GM03348 (cell line): ENCODE measurements around the gene PNLIPRP2.

ENCODE experiments used
- DNase-seq: peaks from one replicate; pipeline ENCODE4 v3.0.0; 2012; ENCODE audit warnings: low spot score

Gene PNLIPRP2

DNA sequence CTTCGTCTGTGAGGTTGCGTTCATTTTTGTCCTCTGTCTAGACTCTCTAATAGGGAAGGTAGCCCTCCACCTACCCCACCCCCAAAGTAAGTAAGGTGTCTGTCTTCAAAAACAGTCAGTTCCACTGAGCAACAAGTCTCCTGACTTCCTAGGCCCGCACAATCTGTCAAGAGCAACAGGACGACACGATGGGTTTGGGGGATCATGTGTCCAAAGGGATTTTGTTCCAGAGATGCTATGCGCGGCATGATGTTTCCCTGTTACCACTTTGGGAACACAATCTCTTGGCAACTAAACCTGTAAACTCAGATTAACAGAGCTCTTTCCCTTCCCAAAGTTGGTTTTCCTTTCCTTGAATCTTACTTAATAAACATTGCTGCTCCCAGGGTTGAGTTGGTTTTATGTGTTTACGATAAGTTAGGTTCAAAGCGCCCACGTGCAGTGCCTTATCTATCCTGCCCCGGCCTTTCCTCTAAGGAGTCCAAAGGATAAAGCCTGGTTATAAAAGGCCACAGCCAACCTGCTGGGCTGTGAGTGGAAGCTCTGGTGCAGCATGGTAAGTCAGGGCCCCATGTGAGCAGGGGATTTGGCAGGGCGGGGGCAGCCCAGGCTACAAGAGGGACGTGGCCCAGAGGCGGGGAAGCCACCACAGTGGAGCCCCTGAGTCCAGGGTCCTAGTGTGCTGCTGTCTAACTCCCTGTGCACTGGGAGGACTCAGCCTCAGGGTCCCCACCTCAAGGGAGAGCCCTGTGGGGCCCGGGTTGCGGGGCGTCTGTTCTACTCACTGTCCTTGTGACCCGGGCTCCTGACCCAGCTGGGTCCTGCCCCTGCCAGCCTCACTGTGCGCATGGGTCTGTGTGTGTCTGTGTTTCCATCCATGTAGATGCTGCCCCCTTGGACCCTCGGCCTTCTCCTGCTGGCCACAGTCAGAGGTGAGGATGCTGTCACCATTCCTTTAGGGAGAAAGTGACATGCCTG is at the start of gene PNLIPRP2:
TSS of gene PNLIPRP2 (plus strand) at position 531 of the 978 bp plus-strand sequence.
- no peak for DNase-seq

DNA sequence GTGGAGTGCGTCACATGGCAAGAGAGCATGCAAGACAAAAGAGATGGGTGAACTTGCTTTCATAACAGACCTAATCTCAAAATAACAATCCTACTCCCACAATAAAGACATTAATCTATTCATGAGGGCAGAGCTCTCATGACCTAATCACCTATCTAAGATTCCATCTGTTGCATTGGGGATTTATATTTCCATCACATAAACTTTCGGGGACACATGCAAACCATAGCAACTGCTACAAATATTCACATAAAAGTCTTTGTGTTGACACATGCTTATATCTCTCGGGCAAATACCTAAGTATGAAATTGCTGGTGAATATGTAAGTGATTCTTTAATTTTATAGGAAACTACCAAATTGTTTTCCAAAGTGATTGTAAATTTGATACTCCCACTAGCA is 46.0 kb upstream of the PNLIPRP2 start:
- DNase-seq: no peak

DNA sequence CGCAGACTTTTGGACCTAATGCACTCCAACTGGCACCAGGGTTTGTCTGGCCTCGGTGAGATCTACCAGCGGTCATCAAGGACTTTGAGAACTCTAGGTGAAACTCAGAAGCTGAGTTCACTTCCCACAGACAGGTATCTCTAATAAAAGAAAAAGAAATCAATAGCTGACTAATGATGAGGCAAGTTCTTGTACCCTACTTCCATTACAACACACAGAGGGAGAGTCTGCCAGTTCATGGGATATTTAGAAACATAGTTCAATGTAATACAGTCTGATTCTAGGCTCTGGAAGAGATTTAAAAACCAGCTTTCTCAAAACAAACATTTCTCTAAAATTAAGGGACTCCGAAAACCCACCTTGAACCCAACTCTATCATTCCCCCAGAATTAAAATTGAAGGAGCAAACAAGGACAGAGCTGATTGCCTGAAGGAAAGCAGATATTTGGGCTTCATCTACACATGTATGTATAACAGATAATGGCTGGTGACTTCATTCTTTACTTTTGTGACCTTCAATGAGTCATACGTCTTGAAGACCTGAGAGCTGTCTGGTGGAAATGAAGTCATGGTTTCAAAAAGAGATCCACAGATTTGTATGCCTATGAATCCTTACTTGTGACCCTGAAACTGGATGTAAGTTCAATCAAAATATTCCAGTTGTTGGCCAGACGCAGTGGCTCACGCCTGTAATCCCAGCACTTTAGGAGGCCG is 32.7 kb upstream of the PNLIPRP2 start:
- DNase-seq: no peak

DNA sequence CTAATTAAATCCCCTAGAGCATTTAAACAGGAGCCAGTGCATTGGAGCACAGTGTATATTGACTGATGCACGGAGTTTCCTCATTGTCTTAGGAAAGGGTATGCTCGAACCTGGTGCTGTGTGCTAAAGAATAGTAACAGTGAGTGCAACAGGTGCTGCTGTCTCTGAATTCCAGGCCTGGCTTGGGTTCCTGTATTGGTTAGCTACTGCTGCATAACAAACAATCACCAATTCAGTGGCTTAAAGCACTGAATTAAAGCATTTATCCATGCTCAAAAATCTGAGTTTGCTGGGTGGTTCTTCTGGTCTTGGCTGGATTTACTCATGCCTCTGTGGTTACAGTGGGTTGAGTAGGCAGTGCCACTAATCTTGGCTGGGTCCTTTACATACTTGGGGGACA is 31.8 kb upstream of the PNLIPRP2 start:
- no peak for DNase-seq

DNA sequence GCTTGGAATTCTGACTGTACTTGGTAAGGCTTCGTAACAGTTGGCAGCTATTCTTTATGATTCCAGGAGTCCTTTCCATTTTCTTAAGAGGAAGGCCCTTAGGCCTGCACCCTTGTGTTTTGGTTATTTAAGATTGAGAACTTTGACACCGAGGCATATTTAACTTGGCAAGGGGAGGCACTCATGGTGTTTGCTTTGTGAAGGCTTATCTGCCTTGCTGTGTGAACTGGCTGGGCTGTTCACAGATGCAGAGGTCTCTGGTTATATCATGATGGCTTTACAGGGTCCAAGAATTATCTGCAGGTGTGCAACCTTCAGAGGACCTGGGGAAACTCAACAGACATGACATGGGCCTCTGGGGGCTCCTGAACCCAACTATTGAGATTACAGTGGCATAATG is 30.8 kb upstream of the PNLIPRP2 start:
- DNase-seq: no peak

DNA sequence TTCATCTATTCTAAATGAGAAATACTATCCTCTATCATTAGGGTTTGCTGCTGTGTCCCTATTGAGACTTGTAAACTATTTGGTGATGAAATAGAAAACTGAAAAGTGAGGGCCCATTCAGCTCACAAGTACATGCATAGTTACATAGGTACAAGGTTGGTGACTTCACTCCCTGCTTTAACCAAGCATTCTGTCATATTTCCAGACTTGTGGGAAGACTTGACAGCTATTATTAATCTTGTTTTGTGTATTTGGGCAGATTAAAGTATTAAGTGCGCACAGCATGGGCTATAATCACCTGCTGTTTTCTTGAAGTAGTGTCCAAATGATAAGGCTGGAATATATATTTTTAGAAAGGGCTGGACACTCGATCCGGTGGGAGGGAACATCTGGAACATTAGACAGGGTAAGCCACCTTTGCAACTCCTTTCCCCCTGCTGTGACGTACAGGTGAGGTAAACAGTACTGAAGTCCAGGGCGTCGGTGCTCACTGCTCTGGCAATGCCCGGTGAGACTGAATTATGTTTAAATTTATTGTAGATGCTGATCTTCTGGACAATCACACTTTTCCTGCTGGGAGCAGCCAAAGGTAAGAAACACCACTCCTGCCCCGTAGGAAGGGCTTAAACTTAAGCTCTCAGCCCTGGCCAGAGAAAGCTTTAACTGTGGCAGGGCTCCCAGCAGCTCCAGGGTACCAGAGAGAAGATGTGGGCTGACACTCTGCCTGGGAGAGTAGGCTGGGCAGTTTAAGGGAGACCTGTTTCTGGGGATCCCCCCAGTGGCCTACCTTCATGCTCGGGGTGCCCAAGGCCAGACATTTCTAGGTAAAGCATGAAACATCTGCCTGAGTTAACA is 29.9 kb upstream of the PNLIPRP2 start, which contains the start of gene PNLIPRP1:
TSS of gene PNLIPRP1 (plus strand) at position 370 of the 855 bp plus-strand sequence. CDS start at position 541, 171 bp downstream.
- DNase-seq: no peak

DNA sequence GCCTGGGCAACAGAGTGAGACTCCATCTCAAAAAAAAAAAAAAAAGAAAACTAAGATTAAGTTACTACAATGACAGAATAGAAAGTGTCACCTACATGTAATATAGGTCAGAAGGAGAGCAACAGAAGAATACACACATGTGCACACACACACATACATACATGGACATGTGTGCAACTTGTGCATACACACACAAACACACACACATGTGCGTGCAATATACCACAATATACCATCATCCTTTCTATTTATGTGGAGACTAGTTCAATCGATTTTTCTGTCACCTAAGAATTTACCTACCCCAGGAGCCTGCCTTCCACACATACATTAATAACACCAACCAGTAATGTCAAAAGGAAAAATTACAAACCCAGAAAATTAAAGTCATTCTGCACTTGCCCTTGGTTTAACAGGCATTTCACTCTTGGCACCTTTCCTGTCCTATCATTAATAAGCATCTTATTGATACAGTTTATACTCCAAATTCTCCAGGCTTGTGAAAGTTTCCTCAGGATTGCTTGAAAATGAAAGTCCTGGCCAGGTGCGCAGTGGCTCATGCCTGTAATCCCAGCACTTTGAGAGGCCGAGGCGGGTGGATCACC is 27.5 kb upstream of the PNLIPRP2 start:
- DNase-seq: no peak

DNA sequence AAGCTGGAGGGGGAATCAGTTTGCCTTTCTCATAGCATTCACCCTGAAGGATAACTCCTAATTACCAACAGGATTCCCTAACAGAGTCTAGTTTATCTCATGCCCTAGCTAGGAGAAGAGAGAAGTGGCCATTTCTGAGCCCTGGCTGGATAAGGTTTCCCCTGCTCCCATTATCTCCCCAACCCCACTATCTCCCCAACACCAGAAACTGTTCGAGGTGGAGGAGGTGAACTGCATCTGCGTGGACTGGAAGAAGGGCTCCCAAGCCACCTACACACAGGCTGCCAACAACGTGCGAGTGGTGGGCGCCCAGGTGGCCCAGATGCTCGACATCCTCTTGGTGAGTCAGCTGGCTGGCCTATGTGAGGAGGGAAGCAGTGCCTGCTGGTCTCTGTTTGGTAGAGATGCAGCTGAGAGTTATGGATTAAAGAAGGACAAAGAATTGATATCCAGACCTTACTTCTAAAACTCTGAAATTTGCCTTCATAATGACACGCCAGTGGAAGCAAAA is 26.2 kb upstream of the PNLIPRP2 start:
- no peak for DNase-seq

DNA sequence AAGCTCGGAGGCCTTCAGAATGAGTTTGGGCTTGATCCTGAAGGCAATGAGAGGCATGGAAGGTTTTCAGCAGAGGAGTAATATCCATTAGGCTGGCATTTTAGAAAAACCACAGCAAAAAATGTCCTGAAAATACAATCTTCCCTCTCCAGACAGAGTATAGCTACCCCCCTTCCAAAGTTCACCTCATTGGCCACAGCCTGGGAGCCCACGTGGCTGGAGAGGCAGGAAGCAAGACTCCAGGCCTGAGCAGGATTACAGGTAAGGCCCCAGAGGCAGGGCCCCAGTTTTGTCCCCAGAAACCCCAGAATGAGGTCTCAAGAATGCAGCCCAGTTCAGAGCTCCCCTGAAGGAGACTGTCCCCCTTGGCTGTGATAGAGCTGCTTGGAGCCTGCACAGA is 24.7 kb upstream of the PNLIPRP2 start:
- DNase-seq: no peak

DNA sequence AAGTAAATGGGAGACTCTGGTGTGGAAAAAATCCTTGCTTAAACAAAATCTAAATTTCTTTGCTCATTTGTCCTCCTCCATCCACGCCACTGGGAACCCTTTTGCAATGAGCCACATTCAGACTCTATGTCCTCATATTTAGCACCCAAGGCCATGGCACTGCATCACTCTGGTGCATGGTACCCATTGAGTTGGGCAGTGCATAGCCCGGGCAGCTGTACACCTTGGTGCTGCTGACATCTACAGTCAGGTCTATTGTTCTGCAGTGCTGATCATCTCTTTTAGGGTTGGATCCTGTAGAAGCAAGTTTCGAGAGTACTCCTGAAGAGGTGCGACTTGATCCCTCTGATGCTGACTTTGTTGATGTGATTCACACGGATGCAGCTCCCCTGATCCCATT is 23.2 kb upstream of the PNLIPRP2 start:
- no peak for DNase-seq

DNA sequence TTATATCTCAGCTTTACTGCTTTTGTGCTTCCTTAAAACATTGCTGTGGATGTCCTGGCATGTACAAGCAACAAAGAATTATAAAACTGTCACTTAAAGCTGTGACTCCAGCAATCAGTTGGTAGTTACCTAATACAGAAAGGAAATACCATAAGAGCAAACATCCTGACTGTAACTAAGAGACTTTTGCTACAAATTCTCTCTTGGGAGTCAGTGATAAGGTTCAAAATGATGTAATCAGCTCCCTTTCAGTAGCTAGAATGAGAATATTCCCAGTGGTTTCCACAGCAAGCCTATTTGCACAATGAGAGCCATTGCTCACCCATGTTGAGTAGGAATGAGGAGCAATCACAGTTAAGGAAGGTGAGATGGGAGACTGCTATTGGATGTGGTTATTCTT is 22.4 kb upstream of the PNLIPRP2 start:
- DNase-seq: no peak

DNA sequence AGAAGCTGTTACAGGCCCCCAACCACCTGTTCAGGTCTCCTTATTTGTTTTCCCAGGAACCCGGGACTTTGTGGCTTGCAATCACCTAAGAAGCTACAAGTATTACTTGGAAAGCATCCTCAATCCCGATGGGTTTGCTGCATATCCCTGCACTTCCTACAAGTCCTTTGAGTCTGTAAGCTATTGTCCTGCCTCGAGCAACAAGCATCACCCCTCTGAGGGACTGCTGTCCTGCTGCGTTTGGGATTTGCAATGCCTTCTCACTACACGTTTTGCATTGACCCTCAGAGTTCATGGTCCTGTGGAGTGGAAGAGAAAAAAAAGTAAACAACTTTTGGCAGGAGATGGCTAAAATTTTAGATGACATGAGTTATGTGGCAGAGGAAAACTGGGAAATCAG is 20.8 kb upstream of the PNLIPRP2 start:
- no peak for DNase-seq

DNA sequence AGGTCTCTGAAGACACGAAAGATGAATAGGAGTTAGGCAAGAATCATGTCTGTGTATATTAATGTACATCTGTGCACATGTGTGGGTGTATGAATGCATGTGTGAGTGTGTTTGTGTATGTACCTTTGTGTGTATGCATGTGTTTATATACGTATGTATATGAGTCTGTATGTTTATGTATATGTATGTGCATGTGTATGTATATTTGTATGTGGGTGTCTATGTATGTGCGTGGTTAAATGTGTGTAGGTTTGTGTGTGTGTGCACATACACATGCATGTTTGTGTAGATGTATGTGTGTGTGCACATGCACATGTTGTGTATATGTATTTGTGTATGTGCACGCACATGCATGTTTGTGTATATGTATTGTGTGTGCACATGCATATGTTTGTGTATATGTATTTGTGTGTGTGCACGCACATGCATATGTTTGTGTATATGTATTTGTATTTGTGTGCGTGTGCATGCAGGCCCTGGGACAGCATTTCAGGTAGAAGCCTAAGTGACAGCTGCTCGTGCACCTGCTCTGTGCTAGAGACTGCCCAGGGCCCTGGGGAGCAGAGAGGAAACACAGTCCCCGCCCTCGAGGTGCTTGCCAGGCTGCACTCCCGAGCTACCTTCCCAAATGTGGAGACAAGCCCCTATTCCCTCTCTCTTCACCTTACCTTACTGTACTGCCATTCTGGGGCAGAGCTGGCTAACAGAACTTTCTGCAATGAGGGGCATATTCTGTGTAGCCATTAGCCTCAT is 17.9 kb upstream of the PNLIPRP2 start:
- no peak for DNase-seq

DNA sequence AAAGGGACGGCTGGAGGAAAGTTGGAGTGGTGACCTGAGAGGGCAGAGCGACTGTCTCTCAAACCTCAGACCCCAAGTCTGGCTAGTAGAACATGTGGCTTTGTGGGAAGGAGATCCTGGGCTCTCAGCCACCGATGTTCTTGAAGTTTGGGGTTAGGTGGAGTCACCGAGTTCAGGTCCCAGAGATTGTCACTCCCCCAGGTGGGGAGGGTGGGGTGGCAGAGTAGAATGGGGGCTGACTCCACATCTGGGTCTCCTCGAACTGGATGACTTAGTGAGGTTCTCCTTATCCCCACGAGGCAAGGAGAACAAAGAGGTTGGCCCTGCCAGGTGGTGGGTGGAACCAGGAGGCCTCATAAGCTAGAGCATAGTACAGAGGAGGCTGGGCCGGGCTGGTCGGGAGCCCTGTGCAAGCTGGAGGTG is 14.7 kb upstream of the PNLIPRP2 start:
- DNase-seq: no peak

DNA sequence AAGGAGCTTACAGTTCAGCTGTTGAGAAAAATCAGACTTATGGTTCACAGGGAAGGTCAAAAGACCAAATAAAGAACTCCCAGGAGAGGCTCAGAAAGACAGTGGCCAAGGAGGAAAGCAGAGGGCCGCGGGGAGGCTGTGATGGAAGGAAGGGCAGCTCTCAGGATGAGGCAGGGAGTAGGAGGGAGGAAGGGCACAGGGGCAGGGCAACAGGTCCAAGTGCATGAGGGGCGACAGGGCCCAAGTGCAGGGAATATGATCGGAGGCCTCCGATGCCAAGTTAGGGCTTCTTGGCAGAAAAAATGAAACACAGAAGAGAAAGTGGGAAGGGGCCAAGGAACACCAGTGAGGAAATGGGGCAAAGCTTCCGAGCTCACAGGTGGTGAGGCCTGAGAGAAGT is 13.4 kb upstream of the PNLIPRP2 start:
- no peak for DNase-seq

DNA sequence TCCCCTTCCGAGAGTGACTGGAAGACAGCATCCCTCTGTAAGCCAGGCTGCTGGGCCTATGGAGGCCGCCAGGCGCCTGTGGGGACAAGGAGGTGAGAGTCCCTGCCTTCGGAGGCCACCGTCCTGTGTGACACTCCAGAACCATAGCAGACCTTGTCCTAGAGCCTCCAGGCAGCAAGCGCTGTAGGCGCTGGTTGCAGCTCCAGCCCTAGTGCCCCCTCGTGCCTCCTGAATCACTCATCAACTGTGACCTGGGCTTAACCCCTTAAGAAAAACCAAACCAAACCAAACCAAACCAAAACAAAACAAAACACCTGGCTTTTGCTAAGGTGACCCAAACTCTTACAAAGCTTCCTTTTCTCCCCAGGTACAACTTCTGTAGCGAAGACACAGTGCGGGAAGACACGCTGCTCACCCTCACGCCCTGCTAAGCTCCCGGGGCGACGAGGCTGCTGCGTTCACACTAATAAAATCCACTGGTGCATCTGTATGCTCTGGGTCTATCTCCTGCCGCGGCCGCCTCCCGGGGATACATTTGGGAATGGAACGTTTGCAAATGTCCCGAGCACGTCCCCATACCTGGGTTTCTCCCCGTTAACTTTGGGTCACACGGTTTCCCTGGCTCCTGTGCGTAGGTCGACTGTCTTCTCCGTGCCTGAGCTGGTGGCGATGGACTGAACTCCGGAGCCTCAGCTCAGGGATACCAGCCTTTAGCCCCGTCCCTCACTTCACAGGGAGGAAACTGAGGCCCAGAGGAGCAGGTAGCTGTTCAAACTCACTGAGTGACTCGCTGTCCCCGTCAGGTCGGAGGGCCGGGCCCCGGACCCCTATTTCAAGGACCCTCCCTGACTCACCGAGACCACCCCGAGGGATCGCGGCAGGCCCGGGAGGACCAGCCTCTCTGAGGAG is 11.8 kb upstream of the PNLIPRP2 start:
- DNase-seq: no peak

DNA sequence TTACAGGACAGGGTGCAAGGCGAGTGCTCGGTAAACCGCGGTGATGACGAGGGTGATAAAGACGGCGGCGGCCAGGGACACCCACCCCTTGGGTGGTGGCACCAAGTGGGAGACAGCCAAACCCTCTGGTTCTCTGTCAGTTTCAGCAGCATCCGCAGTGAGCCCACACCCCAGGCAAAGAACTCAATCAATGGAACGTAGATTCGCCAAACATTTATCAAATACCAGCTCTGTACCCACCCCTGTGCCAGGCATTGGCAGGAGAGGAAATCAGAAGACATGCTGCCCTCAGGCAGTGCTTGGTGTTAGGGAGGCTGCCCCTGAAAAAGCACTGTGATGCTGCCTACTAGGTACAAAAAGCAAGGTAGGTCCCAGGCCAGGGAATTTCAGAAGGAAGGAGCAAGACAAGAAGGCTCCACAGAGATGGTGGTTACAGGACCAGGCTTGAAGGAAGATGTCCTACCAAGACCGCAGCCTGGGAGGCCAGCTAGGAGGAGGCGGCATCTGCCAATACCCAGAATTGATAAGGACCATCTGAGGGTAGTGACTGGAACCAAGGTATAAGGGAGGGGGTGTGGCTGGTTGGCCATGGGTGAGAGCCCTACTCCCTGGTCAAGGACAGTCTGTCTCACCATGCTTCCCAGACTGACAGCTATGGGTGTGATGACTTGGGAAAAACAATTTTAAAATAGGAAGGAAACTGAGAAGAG is 10.2 kb upstream of the PNLIPRP2 start:
- no peak for DNase-seq

DNA sequence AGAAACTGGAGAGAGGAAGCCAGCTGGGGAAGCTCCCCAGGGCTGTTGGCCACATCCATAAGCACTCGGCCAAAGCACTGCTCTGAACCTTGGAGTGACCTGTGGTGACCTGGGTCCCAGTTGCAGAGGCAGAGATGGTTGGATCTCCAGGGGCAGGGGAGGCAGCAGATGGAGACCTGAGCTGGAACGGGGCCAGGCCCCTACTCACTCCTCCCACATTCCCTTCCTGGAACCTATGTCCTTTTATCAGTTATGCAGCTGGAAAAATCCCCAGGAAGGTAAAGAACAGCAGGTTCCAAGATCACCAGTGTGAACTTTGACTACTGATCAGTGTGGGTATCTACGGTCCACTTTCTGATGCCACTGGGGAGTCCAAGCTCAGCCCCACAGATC is 9.6 kb upstream of the PNLIPRP2 start:
- DNase-seq: no peak
